Neutrophil (primary cell): ENCODE measurements around the gene VEZF1.

Experiments
- H3K27ac ChIP-seq: fragments of 200-600 bp; sonication (generic); 2 replicates; pipeline ENCODE4 v1.5.1; 2016; ENCODE audit warnings: mild to moderate bottlenecking, moderate library complexity
- H3K27me3 ChIP-seq: fragments of 200-600 bp; sonication (generic); 2 replicates; pipeline ENCODE4 v1.6.0; 2016; ENCODE audit warnings: mild to moderate bottlenecking
- H3K36me3 ChIP-seq: fragments of 200-600 bp; sonication (generic); 2 replicates; pipeline ENCODE4 v1.5.1; 2017
- H3K4me1 ChIP-seq, 2 experiments: fragments of 200-600 bp in 1 of 2; sonication (generic) in 1 of 2; 1 replicate in 1 of 2; 2 replicates in 1 of 2; pipeline versions ENCODE4 v1.5.1 to v1.6.1; 2013 to 2016; ENCODE audit warnings: low read depth in 1 of 2, low read length in 1 of 2, mild to moderate bottlenecking in 1 of 2, moderate library complexity in 1 of 2; ENCODE audit not compliant: control insufficient read depth in 1 of 2, insufficient read depth in 1 of 2
- H3K4me3 ChIP-seq, 2 experiments: fragments of 200-600 bp in 1 of 2; sonication (generic) in 1 of 2; 1 replicate in 1 of 2; 2 replicates in 1 of 2; pipeline ENCODE4 v1.5.1; 2013 to 2016; ENCODE audit warnings: low read depth in 1 of 2, low read length in 1 of 2, mild to moderate bottlenecking in 1 of 2, moderate library complexity in 1 of 2
- H3K9me3 ChIP-seq: fragments of 200-600 bp; sonication (generic); 2 replicates; pipeline ENCODE4 v1.5.1; 2016
- TF ChIP-seq, protein P1 (sequence below): fragments of 200-600 bp; sonication (generic); IDR thresholded peaks from 2 replicates; pipeline ENCODE4 v1.5.1; 2016; ENCODE audit warnings: antibody characterized with exemption

VEZF1 gene, protein sequence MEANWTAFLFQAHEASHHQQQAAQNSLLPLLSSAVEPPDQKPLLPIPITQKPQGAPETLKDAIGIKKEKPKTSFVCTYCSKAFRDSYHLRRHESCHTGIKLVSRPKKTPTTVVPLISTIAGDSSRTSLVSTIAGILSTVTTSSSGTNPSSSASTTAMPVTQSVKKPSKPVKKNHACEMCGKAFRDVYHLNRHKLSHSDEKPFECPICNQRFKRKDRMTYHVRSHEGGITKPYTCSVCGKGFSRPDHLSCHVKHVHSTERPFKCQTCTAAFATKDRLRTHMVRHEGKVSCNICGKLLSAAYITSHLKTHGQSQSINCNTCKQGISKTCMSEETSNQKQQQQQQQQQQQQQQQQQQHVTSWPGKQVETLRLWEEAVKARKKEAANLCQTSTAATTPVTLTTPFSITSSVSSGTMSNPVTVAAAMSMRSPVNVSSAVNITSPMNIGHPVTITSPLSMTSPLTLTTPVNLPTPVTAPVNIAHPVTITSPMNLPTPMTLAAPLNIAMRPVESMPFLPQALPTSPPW

DNA sequence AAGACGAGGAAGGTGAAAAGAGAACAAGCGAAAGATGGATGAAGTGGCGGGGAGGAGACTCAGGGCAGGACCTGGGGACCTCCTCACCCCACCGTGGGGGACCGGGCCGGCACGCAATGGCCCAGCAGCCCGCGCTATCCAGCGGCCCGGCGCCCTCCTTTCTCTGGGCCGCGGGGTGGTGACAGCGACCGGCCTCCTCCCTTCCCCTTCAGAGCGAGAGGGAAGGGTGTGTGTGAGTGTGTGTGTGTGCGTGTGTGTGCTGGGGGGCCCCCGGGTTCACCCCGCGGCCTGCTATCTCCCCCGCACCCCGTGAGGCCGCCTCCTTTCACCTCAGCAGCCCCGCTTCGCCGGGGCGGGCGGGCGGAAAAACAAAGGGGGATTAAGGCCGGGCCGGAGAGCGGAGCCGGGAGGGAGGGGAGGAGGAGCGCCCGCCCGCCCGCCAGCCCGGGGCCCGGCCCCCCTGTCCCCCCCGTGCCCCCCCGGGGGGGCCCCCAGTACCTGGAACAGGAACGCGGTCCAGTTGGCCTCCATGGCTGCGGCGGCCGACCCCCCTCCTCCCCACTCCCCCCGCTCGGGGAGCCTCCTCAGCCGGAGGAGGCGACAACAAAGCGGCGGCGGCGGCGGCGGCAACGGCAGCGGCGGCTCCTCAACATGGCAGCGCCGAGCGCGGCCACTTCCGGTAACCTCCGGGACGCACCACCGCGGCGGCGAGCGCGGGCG lies at the start of gene VEZF1:
TSS of gene VEZF1 (minus strand) at position 674 of the 720 bp plus-strand sequence. CDS start at position 531, 143 bp downstream.
- peak within 1 kb of the TSS; percentile 98 for H3K27ac ChIP-seq
- no peaks in the 10 kb centered on the region for H3K27me3 ChIP-seq
- TF ChIP-seq, protein P1, sequence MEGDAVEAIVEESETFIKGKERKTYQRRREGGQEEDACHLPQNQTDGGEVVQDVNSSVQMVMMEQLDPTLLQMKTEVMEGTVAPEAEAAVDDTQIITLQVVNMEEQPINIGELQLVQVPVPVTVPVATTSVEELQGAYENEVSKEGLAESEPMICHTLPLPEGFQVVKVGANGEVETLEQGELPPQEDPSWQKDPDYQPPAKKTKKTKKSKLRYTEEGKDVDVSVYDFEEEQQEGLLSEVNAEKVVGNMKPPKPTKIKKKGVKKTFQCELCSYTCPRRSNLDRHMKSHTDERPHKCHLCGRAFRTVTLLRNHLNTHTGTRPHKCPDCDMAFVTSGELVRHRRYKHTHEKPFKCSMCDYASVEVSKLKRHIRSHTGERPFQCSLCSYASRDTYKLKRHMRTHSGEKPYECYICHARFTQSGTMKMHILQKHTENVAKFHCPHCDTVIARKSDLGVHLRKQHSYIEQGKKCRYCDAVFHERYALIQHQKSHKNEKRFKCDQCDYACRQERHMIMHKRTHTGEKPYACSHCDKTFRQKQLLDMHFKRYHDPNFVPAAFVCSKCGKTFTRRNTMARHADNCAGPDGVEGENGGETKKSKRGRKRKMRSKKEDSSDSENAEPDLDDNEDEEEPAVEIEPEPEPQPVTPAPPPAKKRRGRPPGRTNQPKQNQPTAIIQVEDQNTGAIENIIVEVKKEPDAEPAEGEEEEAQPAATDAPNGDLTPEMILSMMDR = no peak
- peak within 1 kb of the TSS; percentile 73 to 90 for H3K4me3 ChIP-seq
- H3K4me1 ChIP-seq = peaks cover 53 to 55% of the 10 kb centered on the region in 2 experiments
- no peaks in the 10 kb centered on the region for H3K9me3 ChIP-seq
- H3K36me3 ChIP-seq = peaks cover 3% of the 10 kb centered on the region

DNA sequence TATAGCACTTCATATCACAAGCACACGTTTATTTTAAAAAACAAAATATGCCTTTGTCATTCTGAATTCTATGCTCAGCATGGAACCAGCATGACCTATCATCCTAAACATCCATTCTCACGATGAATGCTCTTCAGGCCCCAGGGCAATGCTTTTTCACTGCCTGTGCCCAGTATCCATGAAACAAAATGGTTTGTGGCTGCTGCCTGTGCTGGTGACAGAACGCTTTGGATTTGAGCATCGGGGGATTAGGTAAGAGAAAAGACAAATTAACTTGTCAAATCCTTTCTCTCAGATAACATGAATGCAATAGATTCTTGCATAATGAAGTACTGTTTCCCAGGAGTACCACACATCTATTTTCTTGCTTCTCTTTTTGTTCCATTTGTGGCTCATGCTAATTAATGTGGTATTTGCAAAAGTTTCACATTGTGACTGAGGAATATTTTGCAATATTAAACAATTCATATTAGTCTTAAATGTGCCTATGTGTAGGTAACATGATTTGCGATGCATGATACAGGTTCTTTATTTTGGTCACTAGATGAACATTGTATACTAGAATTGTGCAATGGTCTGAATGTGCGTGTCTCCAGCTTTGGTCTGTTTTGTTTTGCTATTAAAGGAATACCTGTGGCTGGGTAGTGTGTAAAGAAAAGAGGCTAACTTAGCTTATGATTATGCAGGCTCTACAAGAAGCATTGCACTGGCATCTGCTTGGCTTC lies 44.8 kb upstream of the VEZF1 start:
- Histone ChIP-seq H3K36me3 (no peaks in the 10 kb centered on the region), H3K4me1 (no peaks in the 10 kb centered on the region), H3K27ac (no peak overlapping the region), H3K9me3 (no peaks in the 10 kb centered on the region), H3K27me3 (peaks cover 62% of the 10 kb centered on the region), H3K4me3 (no peak overlapping the region)
- TF ChIP-seq, protein P1 = no peak

DNA sequence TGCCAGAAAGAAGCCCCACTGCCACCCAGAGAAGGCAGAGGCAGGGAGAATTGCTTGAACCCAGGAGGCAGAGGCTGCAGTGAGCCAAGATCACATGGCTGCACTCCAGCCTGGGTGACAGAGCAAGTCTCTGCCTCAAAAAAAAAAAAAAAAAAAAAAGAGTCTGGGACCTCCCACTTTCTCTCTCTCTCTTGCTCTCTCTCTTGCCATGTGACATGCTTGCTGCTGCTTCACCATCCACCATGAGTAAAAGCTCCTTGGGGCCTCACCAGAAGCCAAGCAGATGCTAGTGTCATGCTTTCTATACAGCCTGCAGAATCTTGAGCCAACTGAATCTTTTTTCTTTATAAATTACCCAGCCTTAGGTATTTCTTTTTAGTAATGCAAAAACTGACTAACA lies 40.5 kb upstream of the VEZF1 start:
- Histone ChIP-seq H3K4me3 (no peak overlapping the region), H3K27ac (no peak overlapping the region), H3K36me3 (no peaks in the 10 kb centered on the region), H3K9me3 (no peaks in the 10 kb centered on the region), H3K27me3 (peaks cover 73% of the 10 kb centered on the region), H3K4me1 (no peaks in the 10 kb centered on the region)
- TF ChIP-seq, protein P1 = no peak

DNA sequence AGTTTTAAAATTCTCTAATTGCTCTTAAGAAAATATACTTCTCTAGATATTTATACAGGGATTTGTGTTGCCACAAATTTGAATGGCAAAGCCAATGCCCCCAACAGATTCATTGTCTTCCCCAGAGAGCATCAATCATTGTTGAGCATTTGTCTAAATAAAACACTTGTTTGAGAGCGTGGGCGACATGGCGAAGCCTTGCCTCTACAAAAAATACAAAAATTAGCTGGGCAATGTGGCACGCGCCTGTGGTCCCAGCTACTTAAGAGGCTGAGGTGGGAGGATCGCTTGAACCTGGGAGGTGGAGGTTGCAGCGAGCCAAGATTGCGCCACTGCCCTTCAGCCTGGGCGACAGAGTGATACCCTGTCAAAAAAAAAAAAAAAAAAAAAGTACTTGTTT lies 32.3 kb upstream of the VEZF1 start:
- no peaks in the 10 kb centered on the region for H3K9me3 ChIP-seq
- TF ChIP-seq, protein P1 = no peak

DNA sequence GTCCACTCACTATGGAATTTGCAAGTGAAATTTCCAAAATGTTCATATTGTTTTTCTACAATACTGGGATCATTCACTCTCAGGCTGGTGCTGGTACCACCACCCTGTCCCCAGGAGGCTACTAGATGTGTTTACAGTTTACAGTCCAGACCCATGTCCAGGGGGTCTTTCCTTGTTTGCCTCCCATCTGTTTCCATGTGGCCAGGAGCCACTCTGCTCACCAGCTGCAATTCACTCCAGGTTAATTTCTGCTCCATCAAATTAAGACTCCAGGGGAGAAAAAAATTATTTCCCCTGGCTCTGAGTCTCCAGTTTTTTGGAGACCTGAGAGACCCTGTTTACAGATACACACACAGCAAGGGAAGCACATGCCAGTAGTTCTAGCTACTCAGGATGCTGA lies 31.5 kb upstream of the VEZF1 start:
- H3K27ac ChIP-seq = no peak overlapping the region
- no peaks in the 10 kb centered on the region for H3K9me3 ChIP-seq
- H3K4me3 ChIP-seq = no peak overlapping the region
- no peaks in the 10 kb centered on the region for H3K36me3 ChIP-seq
- TF ChIP-seq, protein P1 = no peak
- peaks cover 56% of the 10 kb centered on the region for H3K27me3 ChIP-seq
- no peaks in the 10 kb centered on the region for H3K4me1 ChIP-seq

More for the DNA sequence above, 32.3 kb upstream of the VEZF1 start:
- Histone ChIP-seq H3K36me3 (no peaks in the 10 kb centered on the region), H3K4me1 (no peaks in the 10 kb centered on the region), H3K4me3 (no peak overlapping the region), H3K27me3 (peaks cover 60% of the 10 kb centered on the region), H3K27ac (no peak overlapping the region)
